ENCODE results near the gene TSPEAR. TPM values are rescaled to one million over a fixed set of nuclear protein-coding genes. Genes with fewer than 3 reads are reported as not detected.
"Not testable (repeated sequence)": the region's sequence is repeated elsewhere in the genome, so short reads cannot be mapped to it uniquely, and the experiment has no call there.

TSPEAR gene
- total RNA-seq, 3 donors from 2014 or later: not detected

DNA sequence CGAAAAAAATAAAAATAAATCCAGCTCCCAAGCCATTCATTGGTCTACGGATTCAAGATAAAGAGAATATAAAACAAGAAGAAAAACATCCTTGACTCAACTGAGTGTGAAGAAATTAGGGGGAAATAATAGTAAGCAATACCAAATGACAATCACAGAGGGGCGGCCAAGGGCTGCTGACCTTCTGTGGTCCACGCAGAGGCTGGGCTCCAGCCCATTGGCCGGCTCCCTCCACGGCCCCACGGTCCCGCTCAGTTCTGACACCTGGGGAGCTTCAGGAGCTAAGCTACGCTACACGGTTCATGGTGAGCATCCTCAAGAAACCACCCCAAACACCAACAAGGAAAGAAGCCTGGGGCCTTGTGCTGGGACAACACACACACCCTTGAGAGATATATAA, 14.8 kb downstream of the TSPEAR start:
- Mint-ChIP-seq H3K36me3 (ENCODE audit: insufficient read depth) (no peaks in the 10 kb centered on the region), H3K4me1 (ENCODE audit: low read depth) (peaks cover 13% of the 10 kb centered on the region), H3K27me3 (ENCODE audit: low read depth) (peaks cover 45% of the 10 kb centered on the region), H3K4me3 (no peak overlapping the region), H3K9me3 (peaks cover 18% of the 10 kb centered on the region)
- ATAC-seq: no peak
- DNase-seq: no peak

DNA sequence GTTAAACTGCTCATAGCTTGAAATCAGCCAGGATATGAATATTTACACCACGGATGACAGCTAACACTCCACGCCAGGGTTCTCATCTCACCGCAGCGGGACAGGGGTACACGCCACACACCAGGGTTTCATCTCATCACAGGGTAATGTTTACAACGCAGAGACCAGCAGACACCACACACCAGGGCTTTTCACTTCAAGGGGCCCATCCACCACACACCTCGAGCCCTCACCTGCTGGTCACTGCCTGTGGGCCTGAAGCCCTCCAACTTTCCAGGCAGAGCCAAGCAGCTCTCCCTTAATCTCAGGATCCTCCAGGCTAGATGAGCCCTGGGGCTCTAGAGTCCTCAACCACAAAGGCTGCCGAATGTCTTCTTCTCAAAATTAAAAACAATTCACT, 15.7 kb downstream of the TSPEAR start:
- Mint-ChIP-seq H3K4me1 (ENCODE audit: low read depth) (peaks cover 20% of the 10 kb centered on the region), H3K27me3 (ENCODE audit: low read depth) (peaks cover 39% of the 10 kb centered on the region), H3K9me3 (peaks cover 18% of the 10 kb centered on the region)

DNA sequence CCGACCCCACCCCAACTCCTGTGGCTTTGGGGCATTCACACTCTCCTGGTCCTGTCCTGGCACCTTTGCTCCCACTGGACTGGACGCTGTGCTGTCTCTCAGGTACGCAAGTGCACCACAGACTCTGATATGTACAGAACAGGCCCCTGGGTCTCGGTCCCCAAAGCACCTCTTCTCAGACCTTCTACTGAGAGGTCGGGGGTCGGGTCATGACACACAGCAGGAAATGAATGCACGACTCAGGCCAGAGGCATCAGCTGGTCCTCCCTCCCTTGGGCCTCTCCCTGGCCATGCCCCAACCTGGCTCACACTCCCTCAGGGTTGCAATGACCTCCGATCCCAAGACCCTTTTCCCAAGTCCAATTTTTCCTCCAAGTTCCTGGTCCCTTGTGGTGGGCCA, 16.2 kb downstream of the TSPEAR start:
- no peak for DNase-seq
- no peak for ATAC-seq

More for the DNA sequence above, 15.7 kb downstream of the TSPEAR start:
- Mint-ChIP-seq H3K36me3 (ENCODE audit: insufficient read depth) (no peaks in the 10 kb centered on the region), H3K4me3 (no peak overlapping the region)
- ATAC-seq (no peak), DNase-seq (no peak)

DNA sequence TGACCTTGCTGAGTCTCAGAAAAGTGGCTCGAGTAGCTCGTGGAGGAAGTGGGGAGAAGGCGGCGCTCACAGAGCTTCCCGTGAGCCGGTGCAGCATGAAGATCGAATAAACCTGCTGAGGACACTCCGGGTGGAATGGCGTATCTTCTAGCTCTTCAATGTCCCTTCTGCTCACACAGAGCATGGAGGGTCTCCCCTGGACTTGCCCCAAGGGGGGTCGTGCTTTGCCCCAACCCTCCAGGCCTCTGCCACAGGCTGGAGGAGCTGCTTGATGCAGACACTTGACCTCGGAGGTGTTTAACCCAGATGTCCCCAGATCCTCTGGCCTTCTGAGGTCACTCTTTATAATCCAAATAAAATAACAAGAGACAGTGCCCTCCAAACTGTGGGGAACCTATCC, 16.6 kb downstream of the TSPEAR start:
- Mint-ChIP-seq H3K9me3 (peaks cover 18% of the 10 kb centered on the region), H3K36me3 (ENCODE audit: insufficient read depth) (no peaks in the 10 kb centered on the region), H3K27me3 (ENCODE audit: low read depth) (peaks cover 34% of the 10 kb centered on the region), H3K4me3 (no peak overlapping the region), H3K4me1 (ENCODE audit: low read depth) (peaks cover 20% of the 10 kb centered on the region)
- DNase-seq (no peak), ATAC-seq (no peak)

More for the DNA sequence above, 16.2 kb downstream of the TSPEAR start:
- Mint-ChIP-seq H3K27me3 (ENCODE audit: low read depth) (peaks cover 36% of the 10 kb centered on the region), H3K9me3 (peaks cover 18% of the 10 kb centered on the region), H3K36me3 (ENCODE audit: insufficient read depth) (no peaks in the 10 kb centered on the region), H3K4me3 (no peak overlapping the region), H3K4me1 (ENCODE audit: low read depth) (peaks cover 20% of the 10 kb centered on the region)

DNA sequence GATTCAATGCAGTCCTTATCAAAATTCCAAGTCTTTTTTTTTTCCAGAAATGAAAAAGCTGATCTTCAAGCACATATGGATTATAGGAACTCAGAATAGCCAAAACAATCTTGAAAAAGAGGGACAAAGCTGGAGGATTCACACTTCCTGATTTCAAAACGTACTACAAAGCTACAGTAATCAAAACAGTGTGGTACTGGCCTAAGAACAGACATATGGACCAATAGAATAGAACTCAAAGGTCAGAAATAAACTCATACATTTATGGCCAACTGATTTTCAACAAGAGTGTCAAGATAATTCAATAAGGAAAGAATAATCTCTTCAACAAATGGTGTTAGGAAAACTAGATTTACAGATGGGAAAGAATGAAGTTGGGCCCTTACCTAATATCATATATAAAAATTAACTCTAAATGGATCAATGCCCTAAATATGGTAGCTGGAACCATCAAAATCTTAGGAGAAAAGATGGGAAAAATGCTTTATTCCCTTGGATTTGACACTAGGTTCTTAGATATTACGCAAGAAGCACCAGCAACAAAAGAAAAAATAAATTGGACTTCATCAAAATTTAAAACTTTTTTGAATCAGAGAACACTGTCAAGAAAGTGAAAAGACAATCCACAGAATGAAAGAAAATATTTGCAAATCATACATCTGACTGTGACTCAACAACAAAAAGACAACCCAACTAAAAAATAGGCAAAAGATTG, 18.4 kb downstream of the TSPEAR start:
- no peak for ATAC-seq
- H3K4me1 Mint-ChIP-seq (ENCODE audit: low read depth): peaks cover 20% of the 10 kb centered on the region

DNA sequence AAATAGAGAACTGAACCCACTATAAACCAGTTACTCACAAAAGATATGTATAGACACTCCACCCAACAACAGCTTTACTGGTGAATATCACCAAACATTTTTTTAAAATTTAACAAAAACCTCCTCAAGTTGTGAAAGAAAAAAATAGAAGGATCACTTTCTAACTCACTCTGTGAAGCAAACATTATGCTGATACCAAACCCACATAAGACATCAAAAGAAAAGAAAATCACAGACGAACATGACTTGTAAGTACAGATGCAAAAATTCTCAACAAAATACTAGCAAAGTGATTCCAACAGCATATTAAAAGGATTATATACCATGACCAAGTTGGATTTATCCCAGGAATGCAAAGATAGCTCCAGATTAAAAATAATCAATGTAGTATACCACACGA, 19.7 kb downstream of the TSPEAR start:
- ATAC-seq: no peak
- peaks cover 9% of the 10 kb centered on the region for H3K27me3 Mint-ChIP-seq (ENCODE audit: low read depth)
- H3K4me3 Mint-ChIP-seq: no peak overlapping the region
- peaks cover 18% of the 10 kb centered on the region for H3K9me3 Mint-ChIP-seq
- H3K36me3 Mint-ChIP-seq (ENCODE audit: insufficient read depth): no peaks in the 10 kb centered on the region
- peaks cover 20% of the 10 kb centered on the region for H3K4me1 Mint-ChIP-seq (ENCODE audit: low read depth)
- no peak for DNase-seq

More for the DNA sequence above, 18.4 kb downstream of the TSPEAR start:
- H3K36me3 Mint-ChIP-seq (ENCODE audit: insufficient read depth): no peaks in the 10 kb centered on the region
- DNase-seq: no peak
- H3K4me3 Mint-ChIP-seq: no peak overlapping the region
- peaks cover 19% of the 10 kb centered on the region for H3K27me3 Mint-ChIP-seq (ENCODE audit: low read depth)
- H3K9me3 Mint-ChIP-seq: peaks cover 18% of the 10 kb centered on the region

DNA sequence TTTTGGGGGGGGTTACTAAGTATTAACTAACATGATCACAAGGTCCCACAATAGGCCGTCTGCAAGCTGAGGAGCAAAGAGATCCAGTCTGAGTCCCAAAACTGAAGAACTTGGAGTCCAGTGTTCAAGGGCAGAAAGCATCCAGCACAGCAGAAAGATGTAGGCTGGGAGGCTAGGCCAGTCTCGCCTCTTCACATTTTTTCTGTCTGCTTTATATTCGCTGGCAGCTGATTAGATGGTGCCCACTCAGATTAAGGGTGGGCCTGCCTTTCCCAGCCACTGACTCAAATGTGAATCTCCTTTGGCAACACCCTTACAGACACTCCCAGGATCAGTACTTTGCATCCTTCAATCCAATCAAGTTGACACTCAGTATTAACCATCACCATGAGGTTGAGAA, 21.6 kb downstream of the TSPEAR start:
- H3K4me1 Mint-ChIP-seq (ENCODE audit: low read depth): peaks cover 20% of the 10 kb centered on the region
- H3K9me3 Mint-ChIP-seq: peaks cover 18% of the 10 kb centered on the region
- DNase-seq; H3K36me3 Mint-ChIP-seq (ENCODE audit: insufficient read depth); ATAC-seq; H3K4me3 Mint-ChIP-seq: not testable (repeated sequence)
- H3K27me3 Mint-ChIP-seq (ENCODE audit: low read depth): peaks cover 15% of the 10 kb centered on the region

DNA sequence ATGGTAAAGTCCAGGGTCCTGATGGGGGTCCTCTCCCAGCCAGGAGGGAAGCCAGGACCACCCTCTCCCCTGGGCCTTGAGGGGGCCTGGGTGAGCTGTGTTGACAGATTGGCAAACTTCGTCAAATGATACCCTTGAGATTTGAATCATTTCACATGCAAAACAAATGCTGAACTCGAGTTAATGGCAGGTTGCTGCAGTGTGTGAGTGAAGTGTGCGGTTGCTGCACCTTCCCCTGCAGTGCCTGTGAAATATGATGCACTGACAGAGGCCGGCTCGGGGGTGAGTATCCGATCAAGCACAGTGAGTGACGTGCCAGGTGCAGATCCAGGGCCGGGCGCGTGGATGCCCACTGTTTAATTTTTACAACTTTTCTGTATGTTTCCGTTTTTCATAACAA, 23.7 kb downstream of the TSPEAR start:
- DNase-seq: no peak
- peaks cover 5% of the 10 kb centered on the region for H3K9me3 Mint-ChIP-seq
- H3K4me3 Mint-ChIP-seq: no peak overlapping the region
- H3K4me1 Mint-ChIP-seq (ENCODE audit: low read depth): peaks cover 16% of the 10 kb centered on the region
- no peak for ATAC-seq
- H3K36me3 Mint-ChIP-seq (ENCODE audit: insufficient read depth): no peaks in the 10 kb centered on the region
- H3K27me3 Mint-ChIP-seq (ENCODE audit: low read depth): peaks cover 15% of the 10 kb centered on the region

DNA sequence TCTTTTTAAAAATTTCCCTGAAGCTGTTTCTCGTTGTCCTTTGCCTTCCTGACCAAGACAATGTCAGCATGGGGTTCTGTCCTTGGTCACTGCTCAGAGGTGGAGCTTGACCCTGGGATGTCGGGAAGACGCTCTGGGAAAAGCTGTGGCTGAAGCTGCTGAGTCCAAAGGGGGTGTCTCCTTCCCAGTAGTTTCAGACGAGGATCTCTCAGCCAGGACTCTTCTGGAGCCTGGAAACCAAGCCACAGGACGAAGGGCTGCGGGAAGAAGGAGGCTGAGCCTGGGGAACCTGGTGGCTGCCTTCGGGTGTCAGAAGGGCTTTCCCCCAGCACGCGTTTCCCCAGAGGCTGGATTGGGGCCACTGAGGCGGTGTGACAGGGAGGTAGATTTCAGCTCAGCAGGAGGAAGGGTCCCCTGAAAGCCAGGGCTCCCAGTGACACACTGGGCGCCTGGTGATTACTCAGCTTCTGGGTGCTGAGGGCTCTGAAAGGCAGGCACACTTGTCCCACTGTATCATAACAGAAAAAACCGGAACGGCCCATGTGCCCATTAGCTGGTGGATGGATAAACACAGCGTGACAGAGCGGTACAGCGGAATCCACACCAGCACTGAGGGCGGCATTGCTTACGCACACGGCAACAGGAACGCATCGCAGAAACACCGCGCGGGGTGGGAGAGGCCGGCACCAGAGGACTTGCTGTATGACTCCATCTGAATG, 24.4 kb downstream of the TSPEAR start:
- no peak overlapping the region for H3K4me3 Mint-ChIP-seq
- H3K4me1 Mint-ChIP-seq (ENCODE audit: low read depth): peaks cover 16% of the 10 kb centered on the region
- no peak for DNase-seq
- H3K36me3 Mint-ChIP-seq (ENCODE audit: insufficient read depth): no peaks in the 10 kb centered on the region
- no peaks in the 10 kb centered on the region for H3K9me3 Mint-ChIP-seq
- H3K27me3 Mint-ChIP-seq (ENCODE audit: low read depth): peaks cover 15% of the 10 kb centered on the region
- no peak for ATAC-seq

DNA sequence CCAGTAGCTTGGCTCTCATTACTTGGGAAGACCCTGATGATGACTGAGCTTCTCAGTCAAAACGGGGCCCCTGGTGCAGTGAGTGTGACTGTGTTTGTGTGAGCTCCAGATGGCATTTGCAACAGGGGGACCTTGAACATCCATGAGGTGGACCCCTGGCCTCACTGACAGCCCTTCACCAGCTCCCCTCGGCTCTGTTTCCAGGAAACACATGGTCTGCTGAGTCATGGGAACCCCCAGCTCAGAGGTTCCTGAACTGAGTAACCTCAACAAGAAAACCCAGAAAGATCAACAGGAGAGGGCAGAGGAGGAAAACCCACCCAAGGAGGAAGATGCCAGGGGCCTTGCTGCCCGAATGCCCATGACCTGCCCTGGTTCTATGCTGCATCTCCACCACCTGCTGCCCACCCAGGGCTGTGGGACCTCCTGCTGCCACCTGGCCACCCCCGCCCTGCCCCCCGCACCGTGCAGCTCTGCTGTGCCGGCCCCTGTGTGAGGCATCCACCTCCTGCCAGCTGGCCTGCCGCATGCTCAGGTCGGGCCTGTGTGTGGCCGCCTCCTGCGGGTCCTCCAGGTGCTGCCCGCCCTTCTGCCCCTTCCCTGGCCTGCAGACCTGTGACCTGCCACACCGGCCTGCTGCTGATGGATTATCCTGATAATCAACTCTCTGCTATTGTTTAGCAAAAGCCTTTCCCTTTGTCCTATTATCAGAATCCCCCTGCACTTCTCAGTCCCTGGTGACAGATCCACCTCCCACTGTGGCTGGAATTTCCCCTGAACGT, 25.2 kb downstream of the TSPEAR start:
- Mint-ChIP-seq H3K4me1 (ENCODE audit: low read depth) (peaks cover 9% of the 10 kb centered on the region), H3K36me3 (ENCODE audit: insufficient read depth) (no peaks in the 10 kb centered on the region), H3K9me3 (no peaks in the 10 kb centered on the region), H3K27me3 (ENCODE audit: low read depth) (peaks cover 14% of the 10 kb centered on the region), H3K4me3 (no peak overlapping the region)
- DNase-seq (no peak), ATAC-seq (peak; percentile 21 to 46)

DNA sequence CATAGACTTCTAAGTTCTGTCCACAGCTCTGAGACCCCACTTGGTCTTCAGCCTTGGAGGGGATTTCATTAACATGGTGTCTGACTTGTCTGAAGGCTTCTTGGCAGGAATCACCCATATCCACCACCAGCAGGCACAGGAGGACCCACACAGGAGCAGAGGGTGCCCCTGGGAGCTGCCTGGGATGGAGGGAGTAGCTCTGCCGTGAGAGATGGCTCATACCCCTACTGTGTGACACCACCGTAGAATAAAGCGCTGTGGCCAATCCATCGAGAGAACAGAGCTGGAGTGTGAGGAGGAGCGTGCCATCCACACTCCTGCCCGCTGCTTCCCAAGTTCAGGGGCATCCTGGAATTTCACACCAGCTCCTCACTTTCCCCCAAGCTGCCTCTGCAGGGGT, 26.3 kb downstream of the TSPEAR start:
- not testable (repeated sequence) for H3K4me3 Mint-ChIP-seq; H3K4me1 Mint-ChIP-seq (ENCODE audit: low read depth); ATAC-seq; H3K9me3 Mint-ChIP-seq; H3K36me3 Mint-ChIP-seq (ENCODE audit: insufficient read depth); DNase-seq
- peaks cover 12% of the 10 kb centered on the region for H3K27me3 Mint-ChIP-seq (ENCODE audit: low read depth)

DNA sequence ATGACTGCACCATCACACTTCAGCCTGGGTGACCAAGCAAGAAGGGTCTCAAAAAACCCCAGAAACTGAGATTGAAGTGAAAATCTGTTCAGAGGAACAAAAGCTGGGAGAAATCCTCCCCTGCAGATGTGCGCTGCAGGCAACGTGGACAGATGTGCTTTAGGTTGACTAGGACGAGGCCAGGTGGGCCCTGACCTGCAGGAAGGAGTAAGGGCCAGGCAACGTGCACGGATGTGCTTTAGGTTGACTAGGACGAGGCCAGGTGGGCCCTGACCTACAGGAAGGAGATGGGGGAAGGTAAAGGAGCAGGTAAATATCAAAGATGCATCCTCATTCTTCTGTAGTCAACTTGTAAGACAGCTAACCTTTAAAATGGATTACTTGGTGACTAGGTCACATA, 26.9 kb downstream of the TSPEAR start:
- Mint-ChIP-seq H3K4me1 (ENCODE audit: low read depth) (peaks cover 6% of the 10 kb centered on the region), H3K4me3 (no peak overlapping the region), H3K9me3 (no peaks in the 10 kb centered on the region), H3K36me3 (ENCODE audit: insufficient read depth) (no peaks in the 10 kb centered on the region), H3K27me3 (ENCODE audit: low read depth) (peaks cover 12% of the 10 kb centered on the region)
- ATAC-seq: no peak
- no peak for DNase-seq

DNA sequence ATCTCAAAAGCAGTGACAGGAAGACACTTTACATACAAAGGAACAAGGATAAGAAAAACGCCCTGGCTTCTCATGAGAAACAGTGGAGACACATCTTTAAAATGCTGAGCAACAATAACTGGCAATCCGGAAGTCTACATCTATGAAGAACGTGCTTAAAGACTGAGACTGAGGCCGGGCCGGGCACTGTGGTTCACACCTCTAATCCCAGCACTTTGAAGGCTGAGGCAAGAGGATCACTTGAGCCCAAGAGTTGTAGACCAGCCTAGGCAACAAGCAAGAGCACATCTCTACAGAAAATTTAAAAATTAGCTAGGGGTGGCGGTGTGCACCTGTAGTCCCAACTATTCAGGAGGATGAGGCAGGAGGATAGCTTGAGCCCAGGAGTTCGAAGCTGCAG, 27.3 kb downstream of the TSPEAR start:
- H3K36me3 Mint-ChIP-seq (ENCODE audit: insufficient read depth): no peaks in the 10 kb centered on the region
- ATAC-seq: no peak
- peaks cover 12% of the 10 kb centered on the region for H3K27me3 Mint-ChIP-seq (ENCODE audit: low read depth)
- DNase-seq: no peak
- H3K9me3 Mint-ChIP-seq: no peaks in the 10 kb centered on the region
- no peak overlapping the region for H3K4me3 Mint-ChIP-seq
- peaks cover 6% of the 10 kb centered on the region for H3K4me1 Mint-ChIP-seq (ENCODE audit: low read depth)

DNA sequence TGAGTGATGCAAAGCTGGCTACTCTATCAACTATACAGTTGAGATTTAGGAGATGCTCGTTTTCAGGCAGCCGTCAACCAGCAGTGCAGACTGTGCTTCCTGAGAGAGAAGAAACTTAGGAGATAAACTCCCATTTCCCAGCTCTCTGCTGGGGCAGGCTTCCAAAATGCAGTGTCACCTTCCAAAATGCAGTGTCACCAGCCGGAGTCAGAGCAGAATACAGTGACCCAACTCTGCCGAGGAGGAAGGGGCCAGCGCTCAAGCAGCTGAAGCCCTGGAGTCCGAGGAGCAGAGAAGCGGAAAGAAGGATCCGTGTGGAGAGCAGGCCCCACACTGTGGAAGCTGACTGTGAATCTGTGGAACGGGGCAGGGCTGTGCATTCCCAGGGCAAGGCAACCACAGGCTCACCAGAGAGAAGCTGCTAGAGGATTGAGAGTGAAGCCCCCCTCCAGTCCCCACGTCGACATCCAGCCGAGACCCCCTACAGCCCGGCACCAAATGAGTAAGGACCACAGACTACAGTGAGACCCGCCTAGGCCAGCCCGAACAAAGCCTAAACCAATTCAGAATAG, 28.7 kb downstream of the TSPEAR start:
- Mint-ChIP-seq H3K27me3 (ENCODE audit: low read depth) (peaks cover 12% of the 10 kb centered on the region), H3K4me1 (ENCODE audit: low read depth) (peaks cover 6% of the 10 kb centered on the region), H3K4me3 (no peak overlapping the region), H3K36me3 (ENCODE audit: insufficient read depth) (no peaks in the 10 kb centered on the region), H3K9me3 (no peaks in the 10 kb centered on the region)
- ATAC-seq (no peak), DNase-seq (no peak)

Data from activated T-cell treated with anti-CD3 and anti-CD28 coated beads, Interleukin-2, amount 50 U/mL, for 4 hours (primary cell).